H54 (cell line): Measurements from ENCODE around the gene ASIC1.

Source experiments
- DNase-seq: peaks from one replicate; pipeline ENCODE4 v3.0.0; 2011; ENCODE audit warnings: low spot score, mixed read lengths; ENCODE audit not compliant: insufficient read length
- FAIRE-seq: peaks from 3 replicates; lab custom pipeline; 2011; peaks lifted over from hg19 to GRCh38; lab: Jason Lieb, UNC
- POLR2A ChIP-seq: IDR thresholded peaks from 2 replicates; pipeline ENCODE4 v1.6.1; 2011; ENCODE audit warnings: low read depth, mild to moderate bottlenecking, low read length

Gene ASIC1

DNA sequence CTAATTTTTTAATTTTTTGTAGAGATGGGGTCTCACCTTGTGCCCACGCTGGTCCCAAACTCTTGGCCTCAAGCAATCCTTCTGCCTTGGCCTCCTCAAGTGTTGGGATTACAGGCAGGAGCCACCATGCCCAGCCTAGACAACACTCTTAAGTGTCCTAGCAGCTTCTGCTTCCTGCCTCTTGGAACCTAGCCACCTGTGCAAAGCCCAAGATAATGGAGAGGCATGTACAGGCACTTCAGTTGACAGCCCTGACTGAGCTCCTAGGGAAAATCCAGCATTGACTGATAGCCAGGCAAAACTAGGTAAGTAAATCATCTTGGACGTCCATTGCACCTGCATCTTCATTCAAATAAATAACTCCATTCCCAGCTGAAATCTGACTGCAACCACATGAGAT is 70.2 kb downstream of the ASIC1 start:
- no peak for TF ChIP-seq POLR2A
- FAIRE-seq, result no peak
- DNase-seq, result no peak

DNA sequence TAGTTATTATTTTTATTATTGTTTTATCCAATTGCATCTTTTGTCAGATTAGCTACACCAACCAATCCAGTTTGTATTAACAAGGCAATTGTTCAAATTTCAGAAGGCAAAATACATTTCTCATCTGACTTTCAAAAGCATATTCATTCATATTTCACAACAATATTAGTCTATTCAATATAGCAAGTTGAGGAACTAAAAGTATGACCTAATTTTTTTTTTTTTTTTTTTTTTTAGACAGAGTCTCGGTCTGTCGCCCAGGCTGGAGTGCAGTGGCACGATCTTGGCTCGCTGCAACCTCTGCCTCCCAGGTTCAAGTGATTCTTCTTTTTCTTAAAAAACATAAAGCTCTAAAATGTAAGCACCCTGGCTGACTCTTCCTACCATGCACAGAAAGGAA is 71.9 kb downstream of the ASIC1 start:
- no peak for TF ChIP-seq POLR2A
- FAIRE-seq, result no peak

DNA sequence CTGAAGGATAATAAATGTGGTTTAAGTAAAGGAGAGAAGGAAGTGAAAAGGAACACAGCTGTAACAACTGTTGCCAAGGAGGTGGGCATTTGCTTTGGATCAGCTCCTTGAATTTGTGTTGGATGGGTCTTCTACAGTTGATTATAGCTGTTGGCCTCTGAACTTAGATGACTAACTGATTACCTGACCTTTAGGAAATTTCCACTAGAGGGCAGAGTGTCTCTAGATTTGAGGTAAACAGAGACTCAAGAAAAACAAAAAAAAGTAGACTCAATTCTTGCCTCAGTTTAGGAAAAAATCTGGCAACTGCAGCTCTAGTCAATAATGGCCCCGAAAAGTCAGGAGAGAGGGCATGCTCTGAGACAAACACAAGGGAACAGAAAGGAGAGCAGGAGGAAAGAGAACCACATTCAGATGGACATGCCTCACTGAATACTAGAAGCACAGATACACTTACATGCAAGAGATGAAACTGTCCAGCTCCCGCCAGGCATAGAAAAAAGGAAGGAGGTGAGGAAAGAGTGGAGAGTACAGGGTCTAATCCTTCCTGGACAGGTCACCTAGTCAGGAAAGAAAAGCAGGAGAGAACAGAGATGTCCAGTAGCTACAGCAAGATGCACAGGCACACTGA is 75.2 kb downstream of the ASIC1 start:
- TF ChIP-seq POLR2A, result no peak
- FAIRE-seq, result no peak
- no peak for DNase-seq

More for the DNA sequence above, 71.9 kb downstream of the ASIC1 start:
- no peak for DNase-seq
